H1 (cell line): Measurements from ENCODE around the gene ARHGEF4. TPM values are rescaled to one million over a fixed set of nuclear protein-coding genes. Genes with fewer than 3 reads are reported as not detected.

Experiments used
- CTCF ChIA-PET: fragments of 300-600 bp; sonication (Branson Sonifier 250); formaldehyde crosslinking; loops from one replicate; lab custom pipeline; 2021; ENCODE audit not compliant: partially characterized antibody; lab: Charles Lee
- POLR2A ChIA-PET: fragments of 300-600 bp; sonication (Branson Sonifier 250); formaldehyde crosslinking; loops from one replicate; lab custom pipeline; 2021; ENCODE audit warnings: inconsistent platforms; ENCODE audit not compliant: partially characterized antibody; lab: Charles Lee
- DNase-seq, 2 experiments: peaks; one replicate each; pipeline versions ENCODE4 v3.0.0 to v3.0.0-alpha.2; 2010 to 2022; ENCODE audit warnings: low spot score in 2 of 2, low read depth in 1 of 2, mixed read lengths in 1 of 2
- FAIRE-seq: peaks from 2 replicates; lab custom pipeline; 2011; peaks lifted over from hg19 to GRCh38; lab: Jason Lieb, UNC
- H2AFZ ChIP-seq: 2 replicates; pipeline ENCODE4 v1.8.1; 2012; ENCODE audit warnings: low read length, inconsistent platforms
- H2AK5ac ChIP-seq: 2 replicates; pipeline ENCODE4 v1.6.1; 2013; ENCODE audit warnings: low read depth, low read length
- H2BK120ac ChIP-seq: replicated peaks from 2 replicates; pipeline ENCODE3; 2013; ENCODE audit warnings: low read depth, low read length, inconsistent platforms
- H2BK12ac ChIP-seq: 2 replicates; pipeline ENCODE4 v1.6.1; 2013; ENCODE audit warnings: low read depth, low read length
- H2BK15ac ChIP-seq: 2 replicates; pipeline ENCODE4 v1.6.1; 2013; ENCODE audit warnings: low read length
- H2BK20ac ChIP-seq: 2 replicates; pipeline ENCODE4 v1.6.1; 2013; ENCODE audit warnings: low read length
- H2BK5ac ChIP-seq: 2 replicates; pipeline ENCODE4 v1.6.1; 2013; ENCODE audit warnings: low read depth, low read length
- H3K14ac ChIP-seq: 2 replicates; pipeline ENCODE4 v1.6.1; 2013; ENCODE audit warnings: inconsistent platforms; ENCODE audit not compliant: insufficient read length
- H3K18ac ChIP-seq: 2 replicates; pipeline ENCODE4 v1.6.1; 2013; ENCODE audit warnings: low read length; ENCODE audit errors: extremely low read depth
- H3K23ac ChIP-seq: 2 replicates; pipeline ENCODE4 v1.6.1; 2013; ENCODE audit warnings: inconsistent platforms; ENCODE audit not compliant: insufficient read length
- H3K23me2 ChIP-seq: 2 replicates; pipeline ENCODE4 v1.6.1; 2013; ENCODE audit warnings: low read depth, low read length
- H3K27ac ChIP-seq: 2 replicates; pipeline ENCODE4 v1.6.1; 2011; ENCODE audit warnings: low read depth, low read length, inconsistent platforms
- H3K27me3 ChIP-seq, 4 experiments: replicated peaks in 1 of 4; 1 replicate in 1 of 4; 2 replicates in 3 of 4; pipeline versions ENCODE4 v1.6.1 to v1.8.1; 2011 to 2013; ENCODE audit warnings: low read length in 3 of 4, mild to moderate bottlenecking in 3 of 4, inconsistent platforms in 2 of 4, mixed read lengths in 2 of 4, moderate library complexity in 1 of 4; ENCODE audit not compliant: control insufficient read depth in 3 of 4, insufficient read depth in 3 of 4; ENCODE audit errors: extremely low read depth in 1 of 4
- H3K36me3 ChIP-seq, 4 experiments: 2 replicates each; pipeline versions ENCODE4 v1.6.1 to v1.8.1; 2011 to 2013; ENCODE audit warnings: mild to moderate bottlenecking in 4 of 4, low read length in 3 of 4, moderate library complexity in 2 of 4, control low read depth in 1 of 4, inconsistent platforms in 1 of 4; ENCODE audit not compliant: insufficient read depth in 4 of 4, control insufficient read depth in 2 of 4
- H3K4ac ChIP-seq: replicated peaks from 2 replicates; pipeline ENCODE3; 2013; ENCODE audit warnings: low read length, low read depth, mixed read lengths, inconsistent platforms; ENCODE audit not compliant: insufficient read length
- H3K4me1 ChIP-seq, 4 experiments: replicated peaks in 1 of 4; 1 replicate in 1 of 4; 2 replicates in 3 of 4; pipeline versions ENCODE4 v1.6.1 to v1.8.1; 2011 to 2013; ENCODE audit warnings: low read length in 3 of 4, inconsistent platforms in 2 of 4, mixed read lengths in 1 of 4; ENCODE audit not compliant: insufficient read depth in 4 of 4, control insufficient read depth in 3 of 4
- H3K4me2 ChIP-seq, 2 experiments: 2 replicates each; pipeline versions ENCODE4 v1.6.1 to v1.8.1; 2011 to 2013; ENCODE audit warnings: low read depth in 2 of 2, low read length in 2 of 2, control low read depth in 1 of 2, inconsistent platforms in 1 of 2, mild to moderate bottlenecking in 1 of 2; ENCODE audit not compliant: insufficient read depth in 1 of 2
- H3K4me3 ChIP-seq, 4 experiments: fragments of 200-600, 300-600 bp in 1 of 4; sonication (generic), shearing (Covaris generic), sonication (Bioruptor Twin) in 1 of 4; 2 replicates each; pipeline versions ENCODE4 v1.5.1 to v1.8.1; 2011 to 2016; ENCODE audit warnings: low read length in 4 of 4, low read depth in 3 of 4, control low read depth in 2 of 4, inconsistent platforms in 2 of 4, mild to moderate bottlenecking in 2 of 4, mixed read lengths in 1 of 4, moderate library complexity in 1 of 4; ENCODE audit not compliant: insufficient read depth in 2 of 4; ENCODE audit errors: extremely low read depth in 1 of 4
- H3K56ac ChIP-seq: replicated peaks from 2 replicates; pipeline ENCODE3; 2013; ENCODE audit warnings: low read depth, mild to moderate bottlenecking, mixed read lengths, low read length, inconsistent platforms; ENCODE audit not compliant: insufficient read length
- H3K79me1 ChIP-seq: 2 replicates; pipeline ENCODE4 v1.6.1; 2013; ENCODE audit warnings: low read depth, low read length, control low read depth
- H3K79me2 ChIP-seq, 2 experiments: 2 replicates each; pipeline versions ENCODE4 v1.6.1 to v1.8.1; 2012 to 2013; ENCODE audit warnings: low read length in 2 of 2, mild to moderate bottlenecking in 2 of 2, inconsistent platforms in 1 of 2; ENCODE audit not compliant: insufficient read depth in 2 of 2, control insufficient read depth in 1 of 2
- H3K9ac ChIP-seq, 4 experiments: replicated peaks in 1 of 4; 1 replicate in 1 of 4; 2 replicates in 3 of 4; pipeline versions ENCODE4 v1.6.1 to v1.8.1; 2011 to 2013; ENCODE audit warnings: low read depth in 3 of 4, low read length in 3 of 4, control low read depth in 2 of 4, mild to moderate bottlenecking in 2 of 4, moderate library complexity in 2 of 4, inconsistent platforms in 1 of 4; ENCODE audit errors: extremely low read depth in 1 of 4
- H3K9me3 ChIP-seq, 2 experiments: 2 replicates each; pipeline versions ENCODE4 v1.6.1 to v1.8.1; 2012 to 2013; ENCODE audit warnings: mild to moderate bottlenecking in 2 of 2, moderate library complexity in 2 of 2, control low read depth in 1 of 2, inconsistent platforms in 1 of 2, low read depth in 1 of 2, low read length in 1 of 2, mixed read lengths in 1 of 2; ENCODE audit not compliant: insufficient read depth in 2 of 2
- H4K20me1 ChIP-seq, 2 experiments: replicated peaks in 1 of 2; 2 replicates each; pipeline versions ENCODE3 to v1.8.1; 2011 to 2013; ENCODE audit warnings: inconsistent platforms in 2 of 2, low read length in 2 of 2, mild to moderate bottlenecking in 1 of 2; ENCODE audit not compliant: insufficient read depth in 2 of 2, control insufficient read depth in 1 of 2
- H4K5ac ChIP-seq: 2 replicates; pipeline ENCODE4 v1.6.1; 2013; ENCODE audit warnings: low read length, low read depth, mixed read lengths, inconsistent platforms; ENCODE audit not compliant: insufficient read length
- H4K8ac ChIP-seq: 2 replicates; pipeline ENCODE4 v1.8.0; 2013; ENCODE audit warnings: mild to moderate bottlenecking, moderate library complexity, low read length, inconsistent platforms; ENCODE audit not compliant: insufficient read depth; ENCODE audit errors: extremely low read depth
- H4K91ac ChIP-seq: replicated peaks from 2 replicates; pipeline ENCODE3; 2013; ENCODE audit warnings: low read length, mixed read lengths, inconsistent platforms; ENCODE audit not compliant: insufficient read length
- ATF2 ChIP-seq: IDR thresholded peaks from 2 replicates; pipeline ENCODE4 v1.6.1; 2012; ENCODE audit warnings: low read length, inconsistent platforms
- BACH1 ChIP-seq: IDR thresholded peaks from 2 replicates; pipeline ENCODE4 v1.6.1; 2012; ENCODE audit warnings: low read length, improper control_type of control experiment
- BRCA1 ChIP-seq: IDR thresholded peaks from 2 replicates; pipeline ENCODE4 v1.6.1; 2012; ENCODE audit warnings: low read depth, low read length, improper control_type of control experiment
- CTCF ChIP-seq, 3 experiments: IDR thresholded peaks; 1 replicate in 2 of 3; 2 replicates in 1 of 3; pipeline versions ENCODE4 v1.5.1 to v1.6.1; 2011; ENCODE audit warnings: low read length in 3 of 3, mild to moderate bottlenecking in 3 of 3, inconsistent platforms in 2 of 3, low read depth in 1 of 3, moderate library complexity in 1 of 3; ENCODE audit not compliant: insufficient read depth in 1 of 3; ENCODE audit errors: control extremely low read depth in 1 of 3
- EZH2 ChIP-seq: fragments of 200-600 bp; sonication (generic); IDR thresholded peaks from 2 replicates; pipeline ENCODE4 v1.7.1; 2012; ENCODE audit warnings: low read depth, mild to moderate bottlenecking, moderate library complexity, low read length, inconsistent platforms; ENCODE audit not compliant: severe bottlenecking
- WGBS, 2 experiments: shearing (Covaris generic) in 1 of 2; methylation state at CpG; one replicate each; pipeline versions ENCODE4 v1.1.6 to v1.1.7; 2013 to 2015; ENCODE audit warnings: low lambda C conversion rate in 2 of 2, mixed read lengths in 2 of 2, inconsistent platforms in 1 of 2, low coverage in 1 of 2, missing lambda C conversion rate in 1 of 2; ENCODE audit not compliant: insufficient replicate concordance in 2 of 2, insufficient coverage in 1 of 2, insufficient read length in 1 of 2; ENCODE audit errors: extremely low coverage in 1 of 2, missing lambda C conversion rate in 1 of 2; 5-methylcytosine and 5-hydroxymethylcytosine counted together
- polyA plus RNA-seq, 7 experiments: library from polyadenylated mRNA; depleted of rRNA in 3 of 7; stranded (reverse) in 5 of 7; unstranded in 2 of 7; fragments of >200 nt in 5 of 7; fragments of 200-250 nt in 2 of 7; gene quantifications; 1 replicate in 5 of 7; 2 replicates in 1 of 7; 4 replicates in 1 of 7; pipeline versions ENCODE4 v1.2.1 to v1.2.3, GENCODE V29; 2011 to 2013; ENCODE audit warnings: missing spikeins in 2 of 7, mixed read lengths in 2 of 7
- total RNA-seq: library from RNA; stranded (reverse); fragmentation: NEBNext Ultra II Directional; extraction: Animal tissue kit (Norgen Biotek cat#: 25700); gene quantifications from 2 replicates; pipeline ENCODE4 v1.2.1, GENCODE V29; 2021

The ARHGEF4 gene
- total and polyA plus RNA-seq, 2 of the 8 experiments (the other 6 are each of a cell fraction or from before 2014, with no cell fraction given), result 10.6 to 14.6 TPM

- Histone ChIP-seq H3K23me2 (peaks cover 14% of the 10 kb centered on the region), H4K5ac (no peak overlapping the region), H3K4me1 (no peaks in the 10 kb centered on the region), H3K27me3 (no peaks in the 10 kb centered on the region), H2BK15ac (no peak overlapping the region), H3K4me2 (no peak overlapping the region), H2AK5ac (no peak overlapping the region), H3K4ac (no peak overlapping the region), H3K23ac (no peak overlapping the region), H4K20me1 (peaks cover 0 to 12% of the 10 kb centered on the region in 2 experiments), H2BK20ac (no peak overlapping the region), H3K79me2 (peaks cover 0 to 7% of the 10 kb centered on the region in 2 experiments; a peak in 2 of 4 replicates), H2AFZ (no peak overlapping the region), H3K18ac (no peak overlapping the region), H2BK5ac (no peak overlapping the region), H3K79me1 (no peaks in the 10 kb centered on the region), H3K27ac (no peak overlapping the region), H4K8ac (no peak overlapping the region), H2BK120ac (no peak overlapping the region), H3K14ac (no peak overlapping the region), H3K56ac (no peak overlapping the region), H3K36me3 (peaks cover 0 to 6% (median 0%) of the 10 kb centered on the region in 4 experiments; a peak in 1 of 8 replicates), H4K91ac (no peak overlapping the region), H3K4me3 (no peak overlapping the region), H3K9ac (no peak overlapping the region), H3K9me3 (peaks cover 8 to 10% of the 10 kb centered on the region in 2 experiments), H2BK12ac (no peak overlapping the region)
- ChIA-PET POLR2A (no interaction called here), CTCF (no interaction called here)
- no peak for FAIRE-seq
- DNase-seq, result no peak
- 86% methylated on average over 1 of the region's 1 CpG; no CpG with 5 or more reads in 1 of the 2 experiments for WGBS, 2 experiments
- TF ChIP-seq BACH1 (no peak), ATF2 (no peak), CTCF (IDR thresholded peaks at IDR 0.05; ENCODE audit: control extremely low read depth in 1 of 3, insufficient read depth in 1 of 3, low read depth in 1 of 3, low read length in 3 of 3) (no peak), BRCA1 (no peak), EZH2 (no peak)
Observed at GRCh38 chr2:130981667-130982066, 145.0 kb downstream of the ARHGEF4 start.
